IMR-90 (cell line): Measurements from ENCODE around the gene KAZN. TPM values are rescaled to one million over a fixed set of nuclear protein-coding genes. Genes with fewer than 3 reads are reported as not detected.

Experiments used
- ATAC-seq: fragments of 200-7000 bp; cut with Tn5 transposase; 2 replicates; pipeline ENCODE4 v1.9.1; 2020; ENCODE audit warnings: low read depth, mild to moderate bottlenecking, moderate library complexity
- BruUV-seq: library from RNA; stranded (reverse); fragments of 400-500 nt; replicated peaks from 2 replicates; lab custom pipeline; 2021; lab: Mats Ljungman, UMichigan
- CTCF ChIA-PET: fragments of 300-600 bp; formaldehyde crosslinking; extraction: SDS; loops from one replicate; lab custom pipeline; 2021; ENCODE audit warnings: antibody characterized with exemption; lab: Yijun Ruan, JAX
- POLR2A ChIA-PET: fragments of 300-600 bp; sonication (Branson Sonifier 250); formaldehyde crosslinking; loops from one replicate; lab custom pipeline; 2022; ENCODE audit warnings: antibody characterized with exemption; ENCODE audit not compliant: unreplicated experiment; lab: Charles Lee
- DNase-seq: peaks from one replicate; pipeline ENCODE4 v3.0.0; 2013
- H2AFZ ChIP-seq: replicated peaks from 2 replicates; pipeline ENCODE3; 2013; ENCODE audit warnings: low read length, mild to moderate bottlenecking; ENCODE audit not compliant: poor library complexity
- H2AK5ac ChIP-seq: 2 replicates; pipeline ENCODE4 v1.6.1; 2013; ENCODE audit warnings: low read depth, low read length, inconsistent platforms
- H2AK9ac ChIP-seq: replicated peaks from 2 replicates; pipeline ENCODE3; 2013; ENCODE audit warnings: mild to moderate bottlenecking, low read depth, low read length, moderate library complexity; ENCODE audit not compliant: poor library complexity
- H2BK120ac ChIP-seq: 2 replicates; pipeline ENCODE4 v1.6.1; 2013; ENCODE audit warnings: low read depth, low read length, inconsistent platforms
- H2BK15ac ChIP-seq: 3 replicates; pipeline ENCODE4 v1.6.1; 2013; ENCODE audit warnings: low read depth, low read length, inconsistent platforms
- H2BK20ac ChIP-seq: 2 replicates; pipeline ENCODE4 v1.6.1; 2013; ENCODE audit warnings: low read depth, mild to moderate bottlenecking, inconsistent platforms, low read length, moderate library complexity
- H2BK5ac ChIP-seq: 2 replicates; pipeline ENCODE4 v1.6.1; 2013; ENCODE audit warnings: mild to moderate bottlenecking, low read depth, low read length, inconsistent platforms; ENCODE audit not compliant: poor library complexity, severe bottlenecking
- H3K14ac ChIP-seq: replicated peaks from 2 replicates; pipeline ENCODE4 v1.6.1; 2013; ENCODE audit warnings: low read depth, low read length, inconsistent platforms
- H3K18ac ChIP-seq: 2 replicates; pipeline ENCODE4 v1.6.1; 2013; ENCODE audit warnings: low read depth, low read length, control low read depth
- H3K23ac ChIP-seq: 2 replicates; pipeline ENCODE4 v1.6.1; 2013; ENCODE audit warnings: low read depth, low read length, inconsistent platforms
- H3K27ac ChIP-seq: 2 replicates; pipeline ENCODE4 v1.5.1; 2013; ENCODE audit warnings: mild to moderate bottlenecking, control low read depth, low read length; ENCODE audit not compliant: insufficient read depth
- H3K27me3 ChIP-seq: 2 replicates; pipeline ENCODE4 v1.6.1; 2013; ENCODE audit warnings: low read length; ENCODE audit not compliant: control insufficient read depth, insufficient read depth
- H3K36me3 ChIP-seq: 2 replicates; pipeline ENCODE4 v1.6.1; 2013; ENCODE audit warnings: low read length, mixed read lengths; ENCODE audit not compliant: control insufficient read depth, insufficient read depth
- H3K4ac ChIP-seq: 2 replicates; pipeline ENCODE4 v1.6.1; 2013; ENCODE audit warnings: low read depth, low read length, inconsistent platforms
- H3K4me1 ChIP-seq: 2 replicates; pipeline ENCODE4 v1.6.1; 2013; ENCODE audit warnings: low read length, mixed read lengths; ENCODE audit not compliant: control insufficient read depth, insufficient read depth
- H3K4me2 ChIP-seq: 2 replicates; pipeline ENCODE4 v1.6.1; 2013; ENCODE audit warnings: low read depth, mild to moderate bottlenecking, control low read depth, low read length, moderate library complexity
- H3K4me3 ChIP-seq: 2 replicates; pipeline ENCODE4 v1.5.1; 2013; ENCODE audit warnings: low read depth, mild to moderate bottlenecking, control low read depth, low read length, moderate library complexity; ENCODE audit not compliant: insufficient read depth
- H3K56ac ChIP-seq: 2 replicates; pipeline ENCODE4 v1.6.1; 2013; ENCODE audit warnings: low read length, inconsistent platforms; ENCODE audit not compliant: insufficient read depth; ENCODE audit errors: extremely low read depth
- H3K79me1 ChIP-seq, 2 experiments: 2 replicates each; pipeline ENCODE4 v1.6.1; 2013; ENCODE audit warnings: low read length in 2 of 2, inconsistent platforms in 1 of 2, low read depth in 1 of 2
- H3K9ac ChIP-seq: 2 replicates; pipeline ENCODE4 v1.6.1; 2013; ENCODE audit warnings: low read depth, low read length, control low read depth
- H3K9me1 ChIP-seq: 2 replicates; pipeline ENCODE4 v1.6.1; 2013; ENCODE audit warnings: low read length, inconsistent platforms; ENCODE audit not compliant: insufficient read depth
- H3K9me3 ChIP-seq: 2 replicates; pipeline ENCODE4 v1.6.1; 2013; ENCODE audit warnings: low read length; ENCODE audit not compliant: control insufficient read depth, insufficient read depth
- H4K20me1 ChIP-seq: 2 replicates; pipeline ENCODE4 v1.6.1; 2013; ENCODE audit warnings: low read length, inconsistent platforms; ENCODE audit not compliant: insufficient read depth
- H4K5ac ChIP-seq: 2 replicates; pipeline ENCODE4 v1.6.1; 2013; ENCODE audit warnings: mild to moderate bottlenecking, low read depth, low read length, control low read depth
- H4K8ac ChIP-seq, 2 experiments: 2 replicates each; pipeline ENCODE4 v1.6.1; 2013; ENCODE audit warnings: low read depth in 2 of 2, low read length in 2 of 2, control low read depth in 1 of 2, inconsistent platforms in 1 of 2
- H4K91ac ChIP-seq: 2 replicates; pipeline ENCODE4 v1.6.1; 2013; ENCODE audit warnings: low read depth, low read length, inconsistent platforms; ENCODE audit not compliant: insufficient read depth
- CEBPB ChIP-seq: IDR thresholded peaks from 2 replicates; pipeline ENCODE4 v1.6.1; 2012; ENCODE audit warnings: low read depth, low read length, improper control_type of control experiment
- CHD1 ChIP-seq: IDR thresholded peaks from 2 replicates; pipeline ENCODE4 v1.6.1; 2012; ENCODE audit warnings: low read depth, low read length, improper control_type of control experiment
- ELK1 ChIP-seq: fragments of 150-350 bp; IDR thresholded peaks from 2 replicates; pipeline ENCODE4 v1.6.1; 2016; ENCODE audit warnings: low read depth, mild to moderate bottlenecking, low read length, moderate library complexity, borderline replicate concordance
- MAZ ChIP-seq: IDR thresholded peaks from 2 replicates; pipeline ENCODE4 v1.6.1; 2012; ENCODE audit warnings: low read depth, mild to moderate bottlenecking, low read length, improper control_type of control experiment, moderate library complexity, borderline replicate concordance
- MXI1 ChIP-seq: IDR thresholded peaks from 2 replicates; pipeline ENCODE4 v1.6.1; 2012; ENCODE audit warnings: low read depth, mild to moderate bottlenecking, low read length, moderate library complexity, borderline replicate concordance
- NFE2L2 ChIP-seq: fragments of 150-350 bp; IDR thresholded peaks from 2 replicates; pipeline ENCODE4 v1.6.1; 2016; ENCODE audit warnings: low read depth, mild to moderate bottlenecking, low read length
- POLR2A ChIP-seq: IDR thresholded peaks from 2 replicates; pipeline ENCODE4 v1.6.1; 2012; ENCODE audit warnings: mild to moderate bottlenecking, low read depth, low read length
- RAD21 ChIP-seq: IDR thresholded peaks from 2 replicates; pipeline ENCODE4 v1.6.1; 2012; ENCODE audit warnings: low read length, improper control_type of control experiment
- RCOR1 ChIP-seq: IDR thresholded peaks from 2 replicates; pipeline ENCODE4 v1.6.1; 2012; ENCODE audit warnings: mild to moderate bottlenecking, low read length, improper control_type of control experiment; ENCODE audit not compliant: insufficient replicate concordance
- RFX5 ChIP-seq: IDR thresholded peaks from 2 replicates; pipeline ENCODE4 v1.8.0; 2012; ENCODE audit warnings: low read depth, mild to moderate bottlenecking, low read length, moderate library complexity
- SMC3 ChIP-seq: fragments of 150-350 bp; IDR thresholded peaks from 2 replicates; pipeline ENCODE4 v1.6.1; 2016; ENCODE audit warnings: low read depth, mild to moderate bottlenecking, antibody characterized with exemption, low read length, moderate library complexity
- USF2 ChIP-seq: fragments of 150-350 bp; IDR thresholded peaks from 2 replicates; pipeline ENCODE4 v1.6.1; 2017; ENCODE audit warnings: mild to moderate bottlenecking, antibody characterized with exemption, low read length, low read depth
- WGBS, 2 experiments: methylation state at CpG; one replicate each; pipeline versions ENCODE4 v1.1.5 to v1.1.7; 2013; ENCODE audit warnings: missing lambda C conversion rate in 2 of 2; ENCODE audit not compliant: insufficient read length in 1 of 2; ENCODE audit errors: extremely low coverage in 2 of 2; 5-methylcytosine and 5-hydroxymethylcytosine counted together
- dilution Hi-C: fragments of 300-500 bp; cut with HindIII; formaldehyde crosslinking; loops from one replicate; pipeline ENCODE4 v1.14.3; 2018; ENCODE audit warnings: low sequenced_read_pairs; ENCODE audit not compliant: unreplicated experiment
- in situ Hi-C: fragments of 300-500 bp; cut with MboI; formaldehyde crosslinking; loops from 3 replicates; pipeline ENCODE4 v1.14.3; 2019; ENCODE audit warnings: low sequenced_read_pairs, inconsistent platforms, mixed read lengths
- intact Hi-C: fragments of 100-400 bp; cut with micrococcal nuclease; formaldehyde crosslinking; loops from 2 replicates; pipeline ENCODE4 v1.10.0; 2022
- polyA plus RNA-seq, 3 experiments: library from polyadenylated mRNA; depleted of rRNA; stranded (reverse); fragments of >200 nt; gene quantifications; 2 replicates each; pipeline ENCODE4 v1.2.3, GENCODE V29; 2012; ENCODE audit warnings: low replicate concordance in 1 of 3
- total RNA-seq: library from RNA; depleted of rRNA; stranded (reverse); fragments of >200 nt; gene quantifications from 2 replicates; pipeline ENCODE4 v1.2.3, GENCODE V29; 2012

KAZN gene
- total and polyA plus RNA-seq, 2 of the 4 experiments (the other 2 are of a cell fraction), result 5.2 to 10.5 TPM

DNA sequence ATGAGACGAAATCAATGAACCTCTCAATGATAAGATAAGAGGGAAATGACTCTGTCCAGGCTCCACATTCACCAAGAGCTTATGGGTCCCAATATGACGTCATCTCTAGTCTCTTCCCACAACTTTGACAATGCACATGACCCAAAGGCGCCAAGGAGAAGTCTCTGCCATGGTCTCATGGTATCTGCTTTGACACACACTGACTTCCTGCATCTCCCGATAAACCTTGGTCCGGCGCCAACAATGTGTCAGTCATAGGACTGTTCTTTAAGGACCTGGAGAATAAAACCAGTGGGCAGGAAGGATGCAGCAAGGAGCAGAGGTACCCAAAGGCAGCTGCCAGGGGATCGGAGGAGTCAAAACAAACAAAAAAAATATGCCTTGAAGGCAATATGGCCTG is 508.1 kb downstream of the KAZN start:
- no peak overlapping the region for H3K56ac ChIP-seq
- no peak overlapping the region for H3K4me2 ChIP-seq
- peaks cover 6% of the 10 kb centered on the region; the same call in 1 of the 2 replicates for H3K27me3 ChIP-seq
- H4K20me1 ChIP-seq, result no peaks in the 10 kb centered on the region
- H2AK5ac ChIP-seq, result no peak overlapping the region
- intact Hi-C loops (no loop called here), in situ Hi-C loops (no loop called here), dilution Hi-C loops (no loop called here)
- H2BK5ac ChIP-seq, result no peak overlapping the region
- no peak overlapping the region for H3K14ac ChIP-seq
- ATAC-seq (no peak), DNase-seq (no peak)
- no peak overlapping the region for H4K5ac ChIP-seq
- ChIA-PET POLR2A (no interaction called here), CTCF (interaction anchor here (0.6 to 1.3 kb wide), 3 partner anchors 81 to 271 kb away, joined by 3 read pairs; no protein-coding TSS in a partner anchor)
- H3K9ac ChIP-seq, result no peak overlapping the region
- no peak overlapping the region for H3K4me3 ChIP-seq
- no peaks in the 10 kb centered on the region for H3K36me3 ChIP-seq
- no peak overlapping the region for H4K91ac ChIP-seq
- no peak overlapping the region for H2BK20ac ChIP-seq
- no peak overlapping the region for H2AK9ac ChIP-seq
- TF ChIP-seq CEBPB (no peak), MXI1 (no peak), SMC3 (no peak), ELK1 (no peak), POLR2A (no peak), NFE2L2 (no peak), RCOR1 (no peak), CHD1 (no peak), USF2 (no peak), MAZ (no peak), RAD21 (no peak), RFX5 (no peak)
- H3K18ac ChIP-seq, result no peak overlapping the region
- no peaks in the 10 kb centered on the region for H3K79me1 ChIP-seq
- H3K23ac ChIP-seq, result no peak overlapping the region
- BruUV-seq, result no TSS peak
- H3K4me1 ChIP-seq, result no peaks in the 10 kb centered on the region
- no peak overlapping the region for H3K4ac ChIP-seq
- no peaks in the 10 kb centered on the region for H3K9me3 ChIP-seq
- no peak overlapping the region for H2BK15ac ChIP-seq
- no peak overlapping the region for H3K27ac ChIP-seq
- 18% methylated on average over 4 of the region's 7 CpGs; no CpG with 5 or more reads in 1 of the 2 experiments for WGBS, 2 experiments
- no peak overlapping the region for H2AFZ ChIP-seq
- H4K8ac ChIP-seq, result no peak overlapping the region
- no peaks in the 10 kb centered on the region for H3K9me1 ChIP-seq
- H2BK120ac ChIP-seq, result no peak overlapping the region
